Fibroblast of the aortic adventitia (primary cell): Measurements from ENCODE around the gene GTF2H1. TPM values are rescaled to one million over a fixed set of nuclear protein-coding genes. Genes with fewer than 3 reads are reported as not detected.

Experiments
- DNase-seq: peaks from one replicate; pipeline ENCODE4 v3.0.0-alpha.2; 2010; ENCODE audit warnings: low read depth
- H3K4me3 ChIP-seq: 2 replicates; pipeline ENCODE4 v1.5.1; 2011; ENCODE audit warnings: low read depth, mild to moderate bottlenecking, control low read depth, low read length, moderate library complexity
- total RNA-seq: library from RNA; depleted of rRNA; stranded (reverse); fragments of >200 nt; gene quantifications from 2 replicates; pipeline ENCODE4 v1.2.3, GENCODE V29; 2012; ENCODE audit warnings: low replicate concordance
- TF ChIP-seq, protein P1 (sequence below): IDR thresholded peaks from 2 replicates; pipeline ENCODE4 v1.5.1; 2011; ENCODE audit warnings: mild to moderate bottlenecking, low read length, control low read depth, inconsistent platforms; ENCODE audit not compliant: insufficient read depth

The GTF2H1 gene
- total RNA-seq, 1 donor = 95.4 TPM

DNA sequence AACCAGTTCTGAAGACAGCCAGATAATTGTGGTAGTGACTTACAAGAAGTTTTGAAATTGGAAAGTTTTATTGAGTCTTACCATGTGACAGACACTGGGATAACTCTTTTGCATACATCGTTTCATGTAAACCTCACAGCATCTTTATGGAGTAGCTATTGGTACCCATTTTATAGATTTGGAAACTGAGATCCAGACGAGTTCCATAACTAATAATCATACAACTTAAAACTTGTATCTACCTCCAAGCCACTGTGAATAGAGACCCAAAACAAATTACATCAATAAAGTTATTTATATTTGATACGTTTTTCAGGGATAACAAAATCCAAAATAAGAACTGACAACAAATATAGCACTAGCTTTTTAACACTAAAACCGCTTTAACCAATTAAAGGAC lies 36.3 kb downstream of the GTF2H1 start:
- no peak overlapping the region for H3K4me3 ChIP-seq
- no peak for DNase-seq
- TF ChIP-seq, protein P1, sequence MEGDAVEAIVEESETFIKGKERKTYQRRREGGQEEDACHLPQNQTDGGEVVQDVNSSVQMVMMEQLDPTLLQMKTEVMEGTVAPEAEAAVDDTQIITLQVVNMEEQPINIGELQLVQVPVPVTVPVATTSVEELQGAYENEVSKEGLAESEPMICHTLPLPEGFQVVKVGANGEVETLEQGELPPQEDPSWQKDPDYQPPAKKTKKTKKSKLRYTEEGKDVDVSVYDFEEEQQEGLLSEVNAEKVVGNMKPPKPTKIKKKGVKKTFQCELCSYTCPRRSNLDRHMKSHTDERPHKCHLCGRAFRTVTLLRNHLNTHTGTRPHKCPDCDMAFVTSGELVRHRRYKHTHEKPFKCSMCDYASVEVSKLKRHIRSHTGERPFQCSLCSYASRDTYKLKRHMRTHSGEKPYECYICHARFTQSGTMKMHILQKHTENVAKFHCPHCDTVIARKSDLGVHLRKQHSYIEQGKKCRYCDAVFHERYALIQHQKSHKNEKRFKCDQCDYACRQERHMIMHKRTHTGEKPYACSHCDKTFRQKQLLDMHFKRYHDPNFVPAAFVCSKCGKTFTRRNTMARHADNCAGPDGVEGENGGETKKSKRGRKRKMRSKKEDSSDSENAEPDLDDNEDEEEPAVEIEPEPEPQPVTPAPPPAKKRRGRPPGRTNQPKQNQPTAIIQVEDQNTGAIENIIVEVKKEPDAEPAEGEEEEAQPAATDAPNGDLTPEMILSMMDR = no peak

DNA sequence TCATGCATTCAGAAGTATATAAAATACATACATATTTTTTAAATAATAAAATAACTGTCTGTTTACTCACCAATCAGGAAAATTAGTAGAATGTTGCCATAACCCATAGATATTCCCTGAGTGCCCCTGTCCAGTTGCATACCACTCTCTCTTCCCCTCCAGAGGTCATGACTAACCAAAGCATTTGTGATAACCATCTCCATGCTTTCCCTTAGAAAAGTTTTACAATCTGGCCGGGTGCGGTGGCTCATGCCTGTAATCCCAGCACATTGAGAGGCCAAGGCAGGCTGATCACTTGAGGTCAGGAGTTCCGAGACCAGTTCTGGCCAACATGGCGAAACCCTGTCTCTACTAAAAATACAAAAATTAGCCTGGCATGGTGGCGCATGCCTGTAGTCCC lies 38.8 kb downstream of the GTF2H1 start:
- no peak for DNase-seq
- no peak overlapping the region for H3K4me3 ChIP-seq
- TF ChIP-seq, protein P1 = no peak

DNA sequence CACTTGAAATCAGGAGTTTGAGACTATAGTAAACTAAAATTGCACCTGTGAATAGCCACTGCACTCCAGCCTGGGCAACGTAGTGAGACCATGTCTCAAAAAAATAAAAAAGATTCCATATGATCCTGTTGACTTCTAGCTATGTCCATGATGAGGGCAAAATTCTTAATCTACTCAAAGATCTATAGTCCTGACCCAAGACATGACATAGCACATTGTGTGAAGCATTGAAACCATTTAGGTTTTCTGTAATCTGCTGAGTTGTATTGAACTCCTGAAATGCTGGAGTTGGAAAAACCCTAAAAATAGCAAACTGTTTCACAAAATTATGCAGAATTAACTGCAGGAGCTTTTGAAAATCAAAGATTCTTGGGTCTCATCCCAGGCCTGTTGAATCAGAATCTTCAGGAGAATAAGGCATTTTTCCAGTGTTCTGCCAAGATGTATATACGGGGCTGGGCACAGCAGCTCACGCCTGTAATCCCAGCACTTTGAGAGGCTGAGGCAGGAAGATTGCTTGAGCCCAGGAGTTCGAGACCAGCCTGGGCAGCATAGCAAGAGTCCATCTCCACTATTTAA lies 42.2 kb downstream of the GTF2H1 start:
- TF ChIP-seq, protein P1 = no peak
- peak; percentile 43 for DNase-seq
- no peak overlapping the region for H3K4me3 ChIP-seq

DNA sequence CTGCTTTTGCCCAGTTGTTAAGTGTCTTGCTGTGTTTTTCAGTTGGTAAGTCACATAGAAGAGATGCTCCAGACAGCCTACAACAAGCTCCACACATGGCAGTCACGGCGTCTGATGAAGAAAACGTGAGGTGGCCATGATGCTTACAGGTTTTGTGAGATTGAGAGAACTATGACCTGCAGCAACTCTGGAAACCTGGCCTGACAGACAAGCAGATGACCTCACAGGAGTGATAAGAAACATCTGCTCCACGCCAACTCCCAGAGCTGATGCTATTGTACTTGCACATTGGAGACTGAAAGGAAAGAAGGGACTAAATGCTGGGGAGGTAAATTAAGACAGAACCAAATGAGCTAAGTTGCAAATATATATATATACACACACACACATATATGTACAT lies 43.4 kb downstream of the GTF2H1 start:
- no peak overlapping the region for H3K4me3 ChIP-seq
- DNase-seq = no peak
- TF ChIP-seq, protein P1 = no peak

DNA sequence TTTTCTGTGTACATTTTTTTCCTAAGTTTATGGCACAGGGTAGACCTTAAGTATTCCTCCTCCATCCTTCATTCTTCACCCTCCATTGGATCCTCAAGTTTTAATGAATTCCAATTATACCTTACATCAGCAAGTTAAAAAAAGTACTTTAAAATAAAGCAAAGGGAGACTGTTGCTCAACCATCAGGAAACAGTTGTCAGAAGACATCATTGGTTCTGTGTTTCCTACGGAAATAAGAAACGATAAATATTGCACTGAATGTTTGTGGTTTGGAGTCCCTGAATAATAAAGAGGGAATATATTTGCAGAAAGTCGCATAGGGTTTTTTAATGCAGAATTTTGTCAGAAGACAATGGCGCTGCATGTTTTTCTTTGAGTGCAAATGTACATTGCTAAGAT lies 43.9 kb downstream of the GTF2H1 start:
- TF ChIP-seq, protein P1 = no peak
- no peak for DNase-seq
- no peak overlapping the region for H3K4me3 ChIP-seq

DNA sequence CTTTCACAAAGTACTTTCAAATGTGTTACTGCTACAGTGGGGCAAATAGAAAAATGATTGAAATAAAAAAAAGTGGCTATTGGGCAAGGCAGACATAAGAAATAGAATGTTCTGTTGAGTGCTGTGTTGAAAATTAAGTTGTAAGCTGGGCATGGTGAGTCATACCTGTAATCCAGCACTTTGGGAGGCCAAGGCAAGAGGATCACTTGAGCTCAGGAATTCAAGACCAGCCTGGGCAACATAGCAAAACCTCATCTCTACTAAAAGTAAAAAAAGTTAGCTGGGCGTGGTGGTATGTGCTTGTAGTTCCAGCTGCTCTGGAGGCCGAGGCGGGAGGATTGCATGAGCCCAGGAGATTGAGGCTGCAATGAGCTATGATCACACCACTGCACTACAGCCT lies 45.1 kb downstream of the GTF2H1 start:
- H3K4me3 ChIP-seq = no peak overlapping the region
- TF ChIP-seq, protein P1 = no peak
- no peak for DNase-seq

DNA sequence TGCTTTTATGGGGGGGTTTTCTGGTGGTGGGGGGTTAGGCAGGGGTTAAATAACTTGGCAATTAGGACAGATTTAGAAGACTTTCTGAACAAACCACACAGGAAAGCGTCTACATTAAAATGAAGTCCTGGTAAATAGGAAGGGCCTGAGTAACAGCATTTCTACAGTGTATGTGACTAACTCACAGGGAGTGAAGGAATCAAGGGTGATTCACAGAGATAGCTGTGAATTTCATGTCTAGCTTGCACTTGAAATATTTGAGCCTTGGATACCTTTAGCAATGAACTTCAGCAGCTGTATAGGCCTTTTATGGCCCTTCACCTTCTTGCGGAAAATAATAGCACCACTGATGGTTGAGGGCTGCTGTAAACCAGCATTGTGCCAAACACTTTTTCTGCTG lies 45.9 kb downstream of the GTF2H1 start:
- DNase-seq = peak; percentile 58
- no peak overlapping the region for H3K4me3 ChIP-seq
- TF ChIP-seq, protein P1 = no peak
